ENCODE results near the gene POLG. TPM values are rescaled to one million over a fixed set of nuclear protein-coding genes. Genes with fewer than 3 reads are reported as not detected.
A peak's percentile ranks its signal among the peaks of the same experiment; 100 is the strongest.

Gene POLG
- polyA plus RNA-seq, 1 of the 3 experiments (the other 2 are of a cell fraction), result 24.9 TPM

- no peaks in the 10 kb centered on the region for H3K9me2 ChIP-seq
- H3K4me3 ChIP-seq (ENCODE audit: low read depth in 2 of 2, low read length in 1 of 2), result peak overlapping the region; percentile 62 to 69
- peak overlapping the region; percentile 51 to 83; a peak in 3 of 4 replicates for H3K27ac ChIP-seq (ENCODE audit: low read depth in 2 of 2, low read length in 1 of 2)
- peak; percentile 59 for DNase-seq
- ChIA-PET CTCF (interaction anchor here (1.2 to 8.0 kb wide), 6 partner anchors 14 to 129 kb away, joined by 3 to 95 read pairs (median 4); no protein-coding TSS in a partner anchor), POLR2A (interaction anchor here (0.6 to 2.0 kb wide), 6 partner anchors 21 to 107 kb away, joined by 3 to 6 read pairs (median 4); partner anchors contain the start of gene FANCI)
- H2AFZ ChIP-seq (ENCODE audit: low read depth), result peak overlapping the region; percentile 53; the same call in 1 of the 2 replicates
- H4K20me1 ChIP-seq (ENCODE audit: insufficient read depth), result peaks cover 33% of the 10 kb centered on the region
- H3K79me2 ChIP-seq (ENCODE audit: insufficient read depth), result peaks cover 39% of the 10 kb centered on the region
- peaks cover 18 to 27% of the 10 kb centered on the region in 2 experiments for H3K36me3 ChIP-seq (replicated peaks in 1 of 2; ENCODE audit: control insufficient read depth in 1 of 2, insufficient read depth in 2 of 2, low read length in 1 of 2)
- peak overlapping the region; percentile 80 for H3K4me2 ChIP-seq
- H3K9me3 ChIP-seq, result no peaks in the 10 kb centered on the region
- H3F3A ChIP-seq (replicated peaks; ENCODE audit: insufficient read depth), result peaks cover 7% of the 10 kb centered on the region
- H3K4me1 ChIP-seq (ENCODE audit: control insufficient read depth in 1 of 2, insufficient read depth in 2 of 2, low read depth in 1 of 2, low read length in 1 of 2), result peaks cover 18 to 37% of the 10 kb centered on the region in 2 experiments
- WGBS (ENCODE audit: low lambda C conversion rate), result 12% methylated on average over 25 of the region's 40 CpGs
- H3K9ac ChIP-seq, result peak overlapping the region; percentile 48; the same call in 1 of the 2 replicates
- H3K27me3 ChIP-seq (ENCODE audit: insufficient read depth), result no peaks in the 10 kb centered on the region
- no peak for TF ChIP-seq FOSL2 (IDR thresholded peaks at IDR 0.05; ENCODE audit: borderline replicate concordance, low read depth)
- no peak for TF ChIP-seq SIN3A (IDR thresholded peaks at IDR 0.05; ENCODE audit: borderline replicate concordance, low read depth, low read length)
- no peak for TF ChIP-seq ELF1 (IDR thresholded peaks at IDR 0.05)
- no peak for TF ChIP-seq USF1 (IDR thresholded peaks at IDR 0.05; ENCODE audit: borderline replicate concordance, low read depth)
- TF ChIP-seq JUND (IDR thresholded peaks at IDR 0.05), result no peak
- TF ChIP-seq TCF12 (IDR thresholded peaks at IDR 0.05), result peak; percentile 17; the same call in 1 of the 2 replicates
- no peak for TF ChIP-seq POLR2AphosphoS5 (IDR thresholded peaks at IDR 0.05; ENCODE audit: low read depth, low read length)
- TF ChIP-seq USF2 (IDR thresholded peaks at IDR 0.05; ENCODE audit: borderline replicate concordance, low read depth, low read length), result no peak
- no peak for TF ChIP-seq SMC3 (IDR thresholded peaks at IDR 0.05; ENCODE audit: low read depth, low read length)
- no peak for TF ChIP-seq MEF2A (IDR thresholded peaks at IDR 0.05; ENCODE audit: borderline replicate concordance, low read depth)
- no peak for TF ChIP-seq REST (IDR thresholded peaks at IDR 0.05; ENCODE audit: low read depth, low read length)
- TF ChIP-seq MXI1 (IDR thresholded peaks at IDR 0.05; ENCODE audit: low read depth, low read length), result peak; percentile 46; the same call in 1 of the 2 replicates
- TF ChIP-seq FOXJ3 (CRISPR knock-in tag; IDR thresholded peaks at IDR 0.05), result peak; percentile 24; the same call in 1 of the 2 replicates
- no peak for TF ChIP-seq TEAD4 (IDR thresholded peaks at IDR 0.05; ENCODE audit: borderline replicate concordance, insufficient read depth)
- TF ChIP-seq MAX (IDR thresholded peaks at IDR 0.05; ENCODE audit: low read depth), result no peak
- TF ChIP-seq GABPA (IDR thresholded peaks at IDR 0.05; ENCODE audit: low read depth), result no peak
- TF ChIP-seq GATA2 (CRISPR knock-in tag; IDR thresholded peaks at IDR 0.05), result peak; percentile 32; the same call in 1 of the 2 replicates
- TF ChIP-seq ZBTB33 (IDR thresholded peaks at IDR 0.05; ENCODE audit: borderline replicate concordance, low read depth), result no peak
- TF ChIP-seq PBX3 (IDR thresholded peaks at IDR 0.05), result no peak
- TF ChIP-seq CTCF (IDR thresholded peaks at IDR 0.05), result no peak
- TF ChIP-seq RAD21 (IDR thresholded peaks at IDR 0.05; ENCODE audit: low read length), result no peak
- TF ChIP-seq FOXM1 (IDR thresholded peaks at IDR 0.05; ENCODE audit: low read depth), result no peak
These were observed 846 bp upstream of the POLG start for GRCh38 chr15:89335298-89336041.

Measured in SK-N-SH (cell line).